ENCODE data around the gene RETREG1. TPM values are rescaled to one million over a fixed set of nuclear protein-coding genes. Genes with fewer than 3 reads are reported as not detected.

The RETREG1 gene
- total RNA-seq, 1 donor from 2014 or later = 2.9 TPM

DNA sequence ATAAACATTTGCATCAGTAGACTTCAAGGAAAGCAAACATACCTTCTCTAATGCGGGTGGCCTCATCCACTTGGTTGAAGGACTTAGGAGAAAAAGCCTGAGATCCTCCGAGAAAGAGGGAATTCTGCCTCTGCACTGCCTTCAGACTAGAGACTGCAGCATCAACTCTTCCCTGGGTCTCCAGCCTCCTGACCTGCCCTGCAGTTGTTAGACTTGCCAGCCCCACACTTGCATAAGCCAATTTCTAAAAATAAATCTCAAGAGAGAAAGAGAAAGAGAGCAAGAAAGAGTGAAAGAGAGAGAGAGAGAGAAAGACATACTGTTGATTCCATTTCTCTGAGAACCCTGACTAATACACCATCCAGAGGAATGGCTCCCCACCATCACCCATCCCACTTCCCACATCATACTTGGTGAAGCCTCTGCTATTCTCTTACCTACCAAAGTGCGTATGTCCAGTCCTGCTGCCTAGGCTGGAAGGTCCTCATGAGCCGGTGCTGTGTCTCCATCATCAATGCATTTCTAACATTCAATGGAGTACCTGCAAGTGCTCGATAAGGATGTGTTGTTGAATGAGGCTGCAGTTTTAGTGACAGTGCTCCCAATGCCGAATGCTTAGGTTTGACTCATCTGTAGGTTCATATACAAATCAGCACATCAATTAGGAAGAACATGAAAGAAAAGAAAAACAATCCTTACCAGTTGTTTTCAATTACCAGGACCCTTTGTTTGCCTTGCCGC, 186.3 kb downstream of the RETREG1 start:
- H3K36me3 ChIP-seq = no peaks in the 10 kb centered on the region
- H3K27me3 ChIP-seq = no peaks in the 10 kb centered on the region
- H3K4me3 ChIP-seq = no peak overlapping the region
- intact Hi-C loops (cut with DNase I) = no loop called here
- H3K9me3 ChIP-seq = no peaks in the 10 kb centered on the region
- no peak overlapping the region for H3K27ac ChIP-seq
- TF ChIP-seq, protein P1, sequence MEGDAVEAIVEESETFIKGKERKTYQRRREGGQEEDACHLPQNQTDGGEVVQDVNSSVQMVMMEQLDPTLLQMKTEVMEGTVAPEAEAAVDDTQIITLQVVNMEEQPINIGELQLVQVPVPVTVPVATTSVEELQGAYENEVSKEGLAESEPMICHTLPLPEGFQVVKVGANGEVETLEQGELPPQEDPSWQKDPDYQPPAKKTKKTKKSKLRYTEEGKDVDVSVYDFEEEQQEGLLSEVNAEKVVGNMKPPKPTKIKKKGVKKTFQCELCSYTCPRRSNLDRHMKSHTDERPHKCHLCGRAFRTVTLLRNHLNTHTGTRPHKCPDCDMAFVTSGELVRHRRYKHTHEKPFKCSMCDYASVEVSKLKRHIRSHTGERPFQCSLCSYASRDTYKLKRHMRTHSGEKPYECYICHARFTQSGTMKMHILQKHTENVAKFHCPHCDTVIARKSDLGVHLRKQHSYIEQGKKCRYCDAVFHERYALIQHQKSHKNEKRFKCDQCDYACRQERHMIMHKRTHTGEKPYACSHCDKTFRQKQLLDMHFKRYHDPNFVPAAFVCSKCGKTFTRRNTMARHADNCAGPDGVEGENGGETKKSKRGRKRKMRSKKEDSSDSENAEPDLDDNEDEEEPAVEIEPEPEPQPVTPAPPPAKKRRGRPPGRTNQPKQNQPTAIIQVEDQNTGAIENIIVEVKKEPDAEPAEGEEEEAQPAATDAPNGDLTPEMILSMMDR (IDR thresholded peaks at IDR 0.05) = no peak
- H3K4me1 ChIP-seq = no peaks in the 10 kb centered on the region
- DNase-seq (ENCODE audit: low spot score in 2 of 2) = no peak

DNA sequence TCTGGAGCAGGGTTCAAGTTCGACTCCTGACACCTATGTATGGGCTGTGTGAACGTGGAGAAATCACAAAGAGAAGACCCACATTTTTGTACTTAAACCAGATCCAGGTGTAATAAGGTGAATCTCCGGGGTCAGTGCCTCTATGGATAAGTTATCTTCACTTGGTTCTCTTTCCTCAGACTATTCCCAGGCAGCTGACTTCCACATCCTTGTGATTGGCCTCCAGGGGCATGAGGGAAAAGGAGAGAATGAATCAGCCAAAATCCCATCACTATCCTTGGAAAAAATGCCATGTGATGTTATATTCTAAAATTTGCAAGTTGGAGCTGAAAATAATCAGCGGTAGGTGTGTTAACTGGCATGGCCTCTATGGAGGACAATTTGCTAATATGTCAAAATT, 188.4 kb downstream of the RETREG1 start:
- TF ChIP-seq, protein P1 (IDR thresholded peaks at IDR 0.05) = no peak
- Histone ChIP-seq H3K27me3 (no peaks in the 10 kb centered on the region), H3K27ac (no peak overlapping the region), H3K4me1 (no peaks in the 10 kb centered on the region), H3K4me3 (no peak overlapping the region), H3K36me3 (no peaks in the 10 kb centered on the region), H3K9me3 (no peaks in the 10 kb centered on the region)
- intact Hi-C loops (cut with DNase I) = no loop called here
- no peak for DNase-seq (ENCODE audit: low spot score in 2 of 2)

DNA sequence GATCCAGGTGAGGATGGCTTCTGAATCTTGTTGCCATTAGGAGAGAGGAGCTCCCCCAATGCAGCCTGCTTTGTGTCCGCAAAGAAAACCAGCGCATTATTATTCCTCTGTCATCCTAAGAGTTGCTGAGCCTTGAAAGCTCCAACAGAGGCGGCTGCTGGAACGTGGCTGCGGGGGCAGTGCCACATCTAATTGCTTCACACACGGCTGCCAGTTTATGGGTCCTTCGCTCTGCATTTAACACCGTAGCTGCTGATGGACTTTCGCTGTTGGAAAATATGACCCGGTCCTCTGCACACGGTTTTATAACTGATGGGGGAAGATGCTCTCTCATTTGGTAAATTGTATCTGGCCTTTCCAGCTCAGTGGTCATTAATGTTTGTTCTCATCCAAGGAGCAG, 189.2 kb downstream of the RETREG1 start:
- DNase-seq (ENCODE audit: low spot score in 2 of 2) = no peak
- H3K27me3 ChIP-seq = no peaks in the 10 kb centered on the region
- no peaks in the 10 kb centered on the region for H3K9me3 ChIP-seq
- intact Hi-C loops (cut with DNase I) = no loop called here
- TF ChIP-seq, protein P1 (IDR thresholded peaks at IDR 0.05) = no peak
- no peak overlapping the region for H3K4me3 ChIP-seq
- no peaks in the 10 kb centered on the region for H3K36me3 ChIP-seq
- H3K4me1 ChIP-seq = no peaks in the 10 kb centered on the region
- no peak overlapping the region for H3K27ac ChIP-seq

Other genes starting within 250 kb of the RETREG1 start
- gene ZNF622, start 151.2 kb downstream of the RETREG1 start, total RNA-seq = 75.5 TPM